ENCODE measurements around the gene DCP2.

DNA sequence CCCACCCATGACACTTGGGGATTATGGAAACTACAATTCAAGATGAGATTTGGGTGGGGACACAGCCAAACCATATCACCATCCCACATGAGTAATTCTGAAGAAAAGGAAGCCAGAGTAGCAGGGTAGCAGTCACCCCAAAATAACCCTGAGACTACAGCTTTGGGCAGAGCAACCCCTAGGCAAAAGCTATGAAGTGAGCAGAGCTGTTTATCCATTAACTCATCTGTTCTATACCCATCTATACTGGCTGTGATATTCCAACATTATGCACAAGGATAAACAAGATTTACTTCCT lies 42.3 kb upstream of the DCP2 start:
- TF ChIP-seq EZH2 (IDR thresholded peaks at IDR 0.05; ENCODE audit: insufficient read depth, poor library complexity, severe bottlenecking) (no peak), EZH2phosphoT487 (IDR thresholded peaks at IDR 0.05; ENCODE audit: insufficient read depth, low read depth) (no peak)
